Neuronal stem cell (in vitro differentiated cells): ENCODE results near the gene NFKB1.

Experiments
- DNase-seq: peaks from one replicate; pipeline ENCODE4 v3.0.0-alpha.2; 2013; ENCODE audit warnings: low spot score
- H2AFZ ChIP-seq: one replicate; pipeline ENCODE4 v1.6.1; 2013; ENCODE audit warnings: mild to moderate bottlenecking, low read length, inconsistent platforms
- H2AK5ac ChIP-seq: 2 replicates; pipeline ENCODE4 v1.6.1; 2013; ENCODE audit warnings: low read depth, mild to moderate bottlenecking, inconsistent platforms, low read length, moderate library complexity, mixed read lengths
- H2BK120ac ChIP-seq: 2 replicates; pipeline ENCODE4 v1.6.1; 2013; ENCODE audit warnings: low read depth, mild to moderate bottlenecking, inconsistent platforms, low read length, moderate library complexity, mixed read lengths
- H2BK12ac ChIP-seq: one replicate; pipeline ENCODE4 v1.6.1; 2013; ENCODE audit warnings: low read length, inconsistent platforms
- H2BK15ac ChIP-seq: 2 replicates; pipeline ENCODE4 v1.6.1; 2013; ENCODE audit warnings: mild to moderate bottlenecking, low read length, inconsistent platforms, mixed read lengths
- H2BK5ac ChIP-seq: one replicate; pipeline ENCODE4 v1.6.1; 2013; ENCODE audit warnings: inconsistent platforms, mild to moderate bottlenecking, low read length, moderate library complexity
- H3K14ac ChIP-seq: one replicate; pipeline ENCODE4 v1.6.1; 2013; ENCODE audit warnings: low read length, inconsistent platforms
- H3K18ac ChIP-seq: 2 replicates; pipeline ENCODE4 v1.6.1; 2013; ENCODE audit warnings: low read length, inconsistent platforms
- H3K23ac ChIP-seq: 2 replicates; pipeline ENCODE4 v1.6.1; 2013; ENCODE audit warnings: low read depth, mild to moderate bottlenecking, mixed read lengths, low read length, inconsistent platforms; ENCODE audit not compliant: poor library complexity
- H3K27ac ChIP-seq: replicated peaks from 3 replicates; pipeline ENCODE4 v1.5.1; 2013; ENCODE audit warnings: low read length, inconsistent platforms
- H3K27me3 ChIP-seq, 3 experiments: 2 replicates each; pipeline ENCODE4 v1.6.1; 2013; ENCODE audit warnings: low read length in 3 of 3, mild to moderate bottlenecking in 2 of 3, inconsistent platforms in 1 of 3, low read depth in 1 of 3, mixed read lengths in 1 of 3, moderate library complexity in 1 of 3; ENCODE audit not compliant: control insufficient read depth in 3 of 3, insufficient read depth in 3 of 3
- H3K36me3 ChIP-seq, 2 donors: replicated peaks in 1 of 2; 2 replicates each; pipeline ENCODE4 v1.6.1; 2013; ENCODE audit warnings: low read length in 2 of 2; ENCODE audit not compliant: control insufficient read depth in 2 of 2, insufficient read depth in 2 of 2
- H3K4ac ChIP-seq: 2 replicates; pipeline ENCODE4 v1.6.1; 2013; ENCODE audit warnings: inconsistent platforms, mild to moderate bottlenecking, low read length, moderate library complexity
- H3K4me1 ChIP-seq, 2 donors: 1 replicate in 1 of 2; 2 replicates in 1 of 2; pipeline ENCODE4 v1.6.1; 2013; ENCODE audit warnings: low read length in 2 of 2, low read depth in 1 of 2; ENCODE audit not compliant: control insufficient read depth in 2 of 2, insufficient read depth in 1 of 2
- H3K4me2 ChIP-seq: one replicate; pipeline ENCODE4 v1.6.1; 2013; ENCODE audit warnings: mild to moderate bottlenecking, low read length, inconsistent platforms; ENCODE audit not compliant: insufficient read depth, poor library complexity, severe bottlenecking
- H3K4me3 ChIP-seq, 2 donors: 2 replicates each; pipeline ENCODE4 v1.5.1; 2013; ENCODE audit warnings: low read length in 2 of 2, mild to moderate bottlenecking in 2 of 2, inconsistent platforms in 1 of 2, moderate library complexity in 1 of 2
- H3K79me1 ChIP-seq: one replicate; pipeline ENCODE4 v1.6.1; 2013; ENCODE audit warnings: low read depth, mild to moderate bottlenecking, inconsistent platforms, low read length, moderate library complexity
- H3K9ac ChIP-seq: one replicate; pipeline ENCODE4 v1.6.1; 2013; ENCODE audit warnings: mild to moderate bottlenecking, low read depth, low read length, inconsistent platforms; ENCODE audit not compliant: poor library complexity
- H3K9me3 ChIP-seq, 2 donors: replicated peaks in 1 of 2; 2 replicates each; pipeline versions ENCODE3 to v1.6.1; 2013; ENCODE audit warnings: low read length in 2 of 2, mild to moderate bottlenecking in 2 of 2, inconsistent platforms in 1 of 2, low read depth in 1 of 2, mixed read lengths in 1 of 2, moderate library complexity in 1 of 2; ENCODE audit not compliant: control insufficient read depth in 2 of 2, insufficient read depth in 1 of 2
- H4K8ac ChIP-seq: one replicate; pipeline ENCODE4 v1.6.1; 2013; ENCODE audit warnings: low read depth, mild to moderate bottlenecking, inconsistent platforms, low read length, moderate library complexity
- H4K91ac ChIP-seq: one replicate; pipeline ENCODE4 v1.6.1; 2013; ENCODE audit warnings: low read length, low read depth, mild to moderate bottlenecking, inconsistent platforms; ENCODE audit not compliant: poor library complexity
- WGBS, 2 donors: extraction: QIAGEN DNeasy Blood & Tissue Kit; methylation state at CpG; one replicate each; pipeline ENCODE4 v1.1.7; 2013; ENCODE audit warnings: missing lambda C conversion rate in 2 of 2, mixed read lengths in 1 of 2; ENCODE audit not compliant: insufficient read length in 2 of 2, insufficient replicate concordance in 1 of 2; ENCODE audit errors: extremely low coverage in 2 of 2; 5-methylcytosine and 5-hydroxymethylcytosine counted together

NFKB1 gene

GRCh38 chr4:102575369-102576129 lies 74.4 kb downstream of the NFKB1 start:
- Histone ChIP-seq H4K91ac (no peak overlapping the region), H2BK12ac (no peak overlapping the region), H3K4me1 (peaks cover 0 to 7% of the 10 kb centered on the region in 2 donors), H3K9ac (no peak overlapping the region), H3K36me3 (peaks cover 0 to 22% of the 10 kb centered on the region in 2 donors), H3K18ac (no peak overlapping the region), H2BK5ac (no peak overlapping the region), H3K27ac (no peak overlapping the region), H3K4ac (no peak overlapping the region), H4K8ac (no peak overlapping the region), H2AK5ac (no peak overlapping the region), H3K27me3 (no peaks in the 10 kb centered on the region), H3K79me1 (no peaks in the 10 kb centered on the region), H3K4me2 (no peak overlapping the region), H3K14ac (no peak overlapping the region), H3K23ac (no peak overlapping the region), H3K4me3 (no peak overlapping the region), H3K9me3 (no peaks in the 10 kb centered on the region), H2BK15ac (no peak overlapping the region), H2BK120ac (no peak overlapping the region), H2AFZ (no peak overlapping the region)
- no peak for DNase-seq
- WGBS, 2 donors = no CpG with 5 or more reads among the region's 6 CpGs

DNA sequence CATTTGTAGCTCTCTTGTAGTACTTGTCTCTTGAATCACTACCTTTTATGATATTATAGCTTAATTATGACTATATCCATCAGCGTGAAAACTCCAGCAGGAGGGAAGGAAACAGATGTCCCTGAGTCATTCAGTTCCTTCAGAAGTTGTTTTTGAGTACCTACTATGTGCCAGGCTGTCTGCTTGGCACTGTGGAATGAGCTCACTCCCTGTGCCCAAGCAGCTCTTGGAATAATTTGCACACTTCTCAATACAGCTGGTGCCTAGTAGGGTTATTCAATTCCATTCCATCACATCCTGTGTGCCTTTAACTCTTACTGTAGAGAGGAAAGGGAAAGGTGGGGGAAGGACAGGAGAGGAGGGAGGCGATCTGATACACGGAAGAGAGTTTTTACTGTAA lies 77.1 kb downstream of the NFKB1 start:
- Histone ChIP-seq H2BK120ac (no peak overlapping the region), H3K36me3 (peaks cover 0 to 43% of the 10 kb centered on the region in 2 donors), H3K4ac (no peak overlapping the region), H3K4me1 (peaks cover 0 to 7% of the 10 kb centered on the region in 2 donors), H3K23ac (no peak overlapping the region), H2AK5ac (no peak overlapping the region), H3K9me3 (no peaks in the 10 kb centered on the region), H3K9ac (no peak overlapping the region), H3K79me1 (no peaks in the 10 kb centered on the region), H2BK15ac (no peak overlapping the region), H3K27ac (no peak overlapping the region), H2AFZ (no peak overlapping the region), H4K8ac (no peak overlapping the region), H3K4me3 (no peak overlapping the region), H4K91ac (no peak overlapping the region), H3K4me2 (no peak overlapping the region), H3K27me3 (no peaks in the 10 kb centered on the region), H2BK12ac (no peak overlapping the region), H3K18ac (no peak overlapping the region), H3K14ac (no peak overlapping the region), H2BK5ac (no peak overlapping the region)
- no CpG with 5 or more reads among the region's 3 CpGs for WGBS, 2 donors
- no peak for DNase-seq

DNA sequence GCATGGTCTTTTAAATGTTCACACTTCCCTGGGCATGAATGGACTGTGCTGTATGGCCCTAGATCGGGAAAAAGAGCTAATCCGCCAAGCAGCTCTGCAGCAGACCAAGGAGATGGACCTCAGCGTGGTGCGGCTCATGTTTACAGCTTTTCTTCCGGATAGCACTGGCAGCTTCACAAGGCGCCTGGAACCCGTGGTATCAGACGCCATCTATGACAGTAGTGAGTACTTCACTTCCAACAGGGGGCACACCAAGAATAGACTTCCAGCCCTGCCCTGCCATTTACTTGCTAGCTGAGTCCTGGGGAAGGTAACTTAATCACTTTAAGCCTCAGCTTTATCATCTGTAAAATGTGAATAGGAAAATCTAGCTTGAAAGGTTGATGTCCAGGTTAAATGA lies 77.7 kb downstream of the NFKB1 start:
- Histone ChIP-seq H2AK5ac (no peak overlapping the region), H3K18ac (no peak overlapping the region), H3K27ac (no peak overlapping the region), H2BK5ac (no peak overlapping the region), H2AFZ (no peak overlapping the region), H3K4me1 (peaks cover 0 to 7% of the 10 kb centered on the region in 2 donors), H3K9me3 (no peaks in the 10 kb centered on the region), H2BK120ac (no peak overlapping the region), H3K4ac (no peak overlapping the region), H4K8ac (no peak overlapping the region), H4K91ac (no peak overlapping the region), H3K36me3 (peaks cover 0 to 47% of the 10 kb centered on the region in 2 donors), H3K79me1 (no peaks in the 10 kb centered on the region), H2BK12ac (no peak overlapping the region), H3K14ac (no peak overlapping the region), H3K9ac (no peak overlapping the region), H3K4me3 (no peak overlapping the region), H3K4me2 (no peak overlapping the region), H3K23ac (no peak overlapping the region), H2BK15ac (no peak overlapping the region), H3K27me3 (no peaks in the 10 kb centered on the region)
- DNase-seq = peak; percentile 27
- no CpG with 5 or more reads among the region's 8 CpGs for WGBS, 2 donors

DNA sequence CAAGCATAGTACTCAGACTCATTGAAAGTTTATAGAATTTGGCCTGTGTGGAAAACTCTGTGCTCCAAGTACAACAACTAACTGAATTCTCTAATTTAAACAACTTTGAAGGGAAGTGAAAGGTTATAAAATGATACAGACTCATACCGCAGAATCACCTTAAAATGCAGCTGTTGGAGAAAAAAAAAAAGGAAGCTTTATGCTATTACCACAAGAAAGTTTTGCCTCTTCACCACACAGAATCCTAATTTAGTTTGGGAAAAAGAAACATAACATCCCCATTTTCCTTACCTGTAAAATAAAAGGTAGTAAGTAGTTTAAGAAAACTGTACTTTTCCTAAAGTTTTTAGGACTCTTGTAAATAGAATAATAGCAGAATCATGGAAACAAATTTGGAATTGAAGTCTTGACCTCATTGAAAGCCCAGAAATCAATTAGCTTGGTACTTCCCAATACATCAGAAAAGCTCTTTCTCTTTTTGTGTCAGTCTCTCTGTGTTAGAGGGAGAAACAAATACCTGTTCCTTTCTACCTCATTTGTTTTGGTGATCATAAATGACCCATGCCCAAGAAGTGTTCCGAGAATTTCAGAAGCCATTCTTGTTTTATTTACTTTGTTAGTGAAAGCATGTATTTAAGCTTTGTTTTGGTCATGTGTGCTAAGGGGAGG lies 78.8 kb downstream of the NFKB1 start:
- Histone ChIP-seq H3K27ac (no peak overlapping the region), H3K79me1 (no peaks in the 10 kb centered on the region), H3K4me2 (no peak overlapping the region)

More for the DNA sequence above, 78.8 kb downstream of the NFKB1 start:
- Histone ChIP-seq H2BK120ac (no peak overlapping the region), H3K23ac (no peak overlapping the region), H4K91ac (no peak overlapping the region), H3K9me3 (no peaks in the 10 kb centered on the region), H3K27me3 (no peaks in the 10 kb centered on the region), H3K9ac (no peak overlapping the region), H2AFZ (no peak overlapping the region), H2AK5ac (no peak overlapping the region), H3K14ac (no peak overlapping the region), H3K4me3 (no peak overlapping the region), H4K8ac (no peak overlapping the region), H3K4me1 (peaks cover 0 to 7% of the 10 kb centered on the region in 2 donors), H2BK12ac (no peak overlapping the region), H3K4ac (no peak overlapping the region), H2BK15ac (no peak overlapping the region), H3K36me3 (peaks cover 0 to 57% of the 10 kb centered on the region in 2 donors), H2BK5ac (no peak overlapping the region), H3K18ac (no peak overlapping the region)
- no peak for DNase-seq
- no CpG with 5 or more reads among the region's 2 CpGs for WGBS, 2 donors
